HepG2 (cell line): ENCODE data around the gene RHOD.

ENCODE experiments used
- DR1 ChIP-seq: sonication (generic); formaldehyde crosslinking; IDR thresholded peaks from 2 replicates; pipeline ENCODE4 v1.8.0; 2021; ENCODE audit warnings: mild to moderate bottlenecking, missing genetic modification reagents, inconsistent platforms
- EHMT2 ChIP-seq: fragments of 200-600 bp; sonication (generic); IDR thresholded peaks from 2 replicates; pipeline ENCODE4 v1.7.0; 2017; ENCODE audit warnings: antibody characterized with exemption, low read depth, low read length, borderline replicate concordance
- HOXA5 ChIP-seq: sonication (generic); formaldehyde crosslinking; IDR thresholded peaks from 2 replicates; pipeline ENCODE4 v1.4.0; 2020; ENCODE audit warnings: missing genetic modification reagents
- MAFK ChIP-seq, 2 experiments: IDR thresholded peaks in 1 of 2; conservative IDR thresholded peaks in 1 of 2; 2 replicates each; pipeline ENCODE4 v1.6.1; 2011; ENCODE audit warnings: improper control_type of control experiment in 2 of 2, low read length in 2 of 2
- MTA3 ChIP-seq: sonication (generic); formaldehyde crosslinking; IDR thresholded peaks from 2 replicates; pipeline ENCODE4 v1.4.0; 2020; ENCODE audit warnings: missing genetic modification reagents
- NFE2L2 ChIP-seq: fragments of 150-350 bp; IDR thresholded peaks from 2 replicates; pipeline ENCODE4 v1.6.1; 2014; ENCODE audit warnings: low read length
- NPAS2 ChIP-seq: sonication (generic); formaldehyde crosslinking; IDR thresholded peaks from 2 replicates; pipeline ENCODE4 v1.8.0; 2022; ENCODE audit warnings: mild to moderate bottlenecking, missing genetic modification reagents, borderline replicate concordance
- POLR2A ChIP-seq, 2 experiments: IDR thresholded peaks; 2 replicates each; pipeline ENCODE4 v1.6.1; 2011; ENCODE audit warnings: low read depth in 2 of 2, low read length in 2 of 2, mild to moderate bottlenecking in 1 of 2, moderate library complexity in 1 of 2; ENCODE audit not compliant: insufficient read depth in 1 of 2
- POLR2AphosphoS5 ChIP-seq: IDR thresholded peaks from 2 replicates; pipeline ENCODE4 v1.6.1; 2012; ENCODE audit warnings: low read depth, low read length
- TF ChIP-seq, protein P1 (sequence below): sonication (generic); formaldehyde crosslinking; IDR thresholded peaks from 2 replicates; pipeline ENCODE4 v1.5.0; 2020; ENCODE audit warnings: mild to moderate bottlenecking, missing genetic modification reagents, moderate library complexity
- TF ChIP-seq, protein P2 (sequence below): sonication (generic); formaldehyde crosslinking; IDR thresholded peaks from 2 replicates; pipeline ENCODE4 v1.8.0; 2022; ENCODE audit warnings: missing genetic modification reagents, mild to moderate bottlenecking, borderline replicate concordance

- TF ChIP-seq DR1 (CRISPR knock-in tag) (no peak), MAFK (conservative IDR thresholded peaks at IDR 0.05 in 1 of 2, IDR thresholded peaks at IDR 0.05 in 1 of 2; ENCODE audit: low read length in 2 of 2) (no peak), POLR2A (IDR thresholded peaks at IDR 0.05; ENCODE audit: insufficient read depth in 1 of 2, low read depth in 2 of 2, low read length in 2 of 2) (no peak), EHMT2 (no peak), HOXA5 (no peak), NPAS2 (CRISPR knock-in tag) (no peak), NFE2L2 (no peak), POLR2AphosphoS5 (no peak), MTA3 (no peak)
- TF ChIP-seq, protein P1, sequence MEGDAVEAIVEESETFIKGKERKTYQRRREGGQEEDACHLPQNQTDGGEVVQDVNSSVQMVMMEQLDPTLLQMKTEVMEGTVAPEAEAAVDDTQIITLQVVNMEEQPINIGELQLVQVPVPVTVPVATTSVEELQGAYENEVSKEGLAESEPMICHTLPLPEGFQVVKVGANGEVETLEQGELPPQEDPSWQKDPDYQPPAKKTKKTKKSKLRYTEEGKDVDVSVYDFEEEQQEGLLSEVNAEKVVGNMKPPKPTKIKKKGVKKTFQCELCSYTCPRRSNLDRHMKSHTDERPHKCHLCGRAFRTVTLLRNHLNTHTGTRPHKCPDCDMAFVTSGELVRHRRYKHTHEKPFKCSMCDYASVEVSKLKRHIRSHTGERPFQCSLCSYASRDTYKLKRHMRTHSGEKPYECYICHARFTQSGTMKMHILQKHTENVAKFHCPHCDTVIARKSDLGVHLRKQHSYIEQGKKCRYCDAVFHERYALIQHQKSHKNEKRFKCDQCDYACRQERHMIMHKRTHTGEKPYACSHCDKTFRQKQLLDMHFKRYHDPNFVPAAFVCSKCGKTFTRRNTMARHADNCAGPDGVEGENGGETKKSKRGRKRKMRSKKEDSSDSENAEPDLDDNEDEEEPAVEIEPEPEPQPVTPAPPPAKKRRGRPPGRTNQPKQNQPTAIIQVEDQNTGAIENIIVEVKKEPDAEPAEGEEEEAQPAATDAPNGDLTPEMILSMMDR, result no peak
- TF ChIP-seq, protein P2, sequence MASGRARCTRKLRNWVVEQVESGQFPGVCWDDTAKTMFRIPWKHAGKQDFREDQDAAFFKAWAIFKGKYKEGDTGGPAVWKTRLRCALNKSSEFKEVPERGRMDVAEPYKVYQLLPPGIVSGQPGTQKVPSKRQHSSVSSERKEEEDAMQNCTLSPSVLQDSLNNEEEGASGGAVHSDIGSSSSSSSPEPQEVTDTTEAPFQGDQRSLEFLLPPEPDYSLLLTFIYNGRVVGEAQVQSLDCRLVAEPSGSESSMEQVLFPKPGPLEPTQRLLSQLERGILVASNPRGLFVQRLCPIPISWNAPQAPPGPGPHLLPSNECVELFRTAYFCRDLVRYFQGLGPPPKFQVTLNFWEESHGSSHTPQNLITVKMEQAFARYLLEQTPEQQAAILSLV (CRISPR knock-in tag), result no peak
Measured at GRCh38 chr11:67057205-67057672, 592 bp downstream of the RHOD start.
